SIG-M5 treated with dmso at 0.1 percent for 504 hours (cell line): ENCODE data around the gene PPFIA2.
A peak's percentile ranks its signal among the peaks of the same experiment; 100 is the strongest.

Source experiments
- DNase-seq: peaks from one replicate; lab custom pipeline; 2025; ENCODE audit not compliant: unreplicated experiment; lab: John Stamatoyannopoulos, UW

PPFIA2 gene

DNA sequence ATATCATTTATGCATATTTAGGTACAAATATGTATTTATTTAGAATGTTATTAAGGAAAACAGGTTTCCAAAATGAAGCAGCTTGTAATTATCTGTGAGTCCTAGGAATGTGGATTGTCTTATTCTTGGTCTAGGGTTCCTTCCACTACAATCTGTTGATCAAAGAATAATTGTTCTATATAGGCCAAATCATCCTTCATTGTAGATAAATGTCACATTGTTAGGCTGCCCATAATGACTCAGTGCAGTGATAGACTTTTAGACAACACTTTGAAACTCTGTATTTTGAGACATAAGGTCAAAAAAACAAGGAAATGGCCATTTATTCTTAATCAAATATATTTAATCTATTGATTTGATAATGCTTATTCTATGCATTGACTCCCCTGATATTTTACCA, 398.2 kb downstream of the PPFIA2 start:
- no peak for DNase-seq

DNA sequence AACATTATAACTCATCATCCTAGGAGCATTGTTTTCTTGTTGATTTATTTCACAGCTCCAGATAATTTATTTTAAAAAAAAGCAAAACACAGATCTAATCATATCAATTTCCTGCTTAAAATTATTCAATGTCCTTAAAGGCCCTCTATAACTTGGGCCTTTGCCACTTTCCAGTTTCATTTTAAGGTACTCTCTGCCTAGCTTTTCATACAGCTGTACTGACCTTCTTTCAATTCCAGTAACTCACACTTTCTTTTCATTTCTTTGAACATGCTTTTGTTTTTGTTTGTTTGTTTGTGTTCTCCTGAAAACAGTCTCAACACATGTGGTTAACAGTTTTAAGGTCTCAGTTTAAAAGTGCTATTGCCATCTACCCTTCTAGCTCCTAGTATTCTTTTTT, 399.4 kb downstream of the PPFIA2 start:
- DNase-seq, result no peak

DNA sequence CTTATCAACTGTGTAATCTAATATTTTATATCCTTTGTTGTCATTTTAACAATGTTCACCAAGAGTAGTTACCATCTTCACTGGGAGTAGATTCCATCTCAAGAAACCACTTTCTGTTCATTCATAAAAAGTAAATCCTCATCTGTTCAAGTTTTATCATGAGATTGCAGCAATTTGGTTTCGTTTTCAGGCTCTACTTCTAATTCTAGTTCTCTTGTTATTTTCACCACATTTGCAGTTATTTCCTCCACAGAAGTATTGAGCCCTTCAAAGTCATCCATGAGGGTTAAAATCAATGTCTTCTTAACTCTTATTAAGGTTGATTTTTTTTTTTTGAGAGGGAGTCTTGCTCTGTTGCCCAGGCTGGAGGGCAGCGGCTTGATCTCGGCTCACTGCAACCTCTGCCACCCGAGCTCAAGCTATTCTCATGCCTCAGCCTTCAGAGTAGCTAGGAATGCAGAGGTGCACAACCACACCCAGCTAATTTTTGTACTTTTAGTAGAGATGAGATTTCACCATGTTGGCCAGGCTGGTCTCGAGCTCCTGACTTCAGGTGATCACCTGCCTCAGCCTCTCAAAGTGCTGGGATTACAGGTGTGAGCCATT, 404.7 kb downstream of the PPFIA2 start:
- DNase-seq, result no peak

DNA sequence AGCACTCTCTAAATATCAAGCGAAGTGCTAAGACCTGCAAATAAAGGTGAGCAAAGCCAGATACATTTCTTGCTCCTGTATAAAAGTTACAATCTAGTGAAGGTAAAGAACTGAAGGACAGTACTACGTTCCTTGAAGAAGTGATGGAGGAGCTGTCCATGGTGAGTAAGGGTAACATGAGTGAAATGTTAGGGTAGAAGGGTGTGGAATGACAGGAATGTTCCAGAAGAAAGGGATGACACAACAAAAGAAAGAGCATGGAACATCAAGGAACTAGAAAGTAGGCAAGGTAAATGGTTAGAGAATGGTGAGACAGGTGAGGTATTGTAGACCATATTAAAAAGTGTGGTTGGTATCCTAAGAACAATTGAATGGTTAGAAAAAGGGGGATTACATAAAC, 408.8 kb downstream of the PPFIA2 start:
- no peak for DNase-seq

DNA sequence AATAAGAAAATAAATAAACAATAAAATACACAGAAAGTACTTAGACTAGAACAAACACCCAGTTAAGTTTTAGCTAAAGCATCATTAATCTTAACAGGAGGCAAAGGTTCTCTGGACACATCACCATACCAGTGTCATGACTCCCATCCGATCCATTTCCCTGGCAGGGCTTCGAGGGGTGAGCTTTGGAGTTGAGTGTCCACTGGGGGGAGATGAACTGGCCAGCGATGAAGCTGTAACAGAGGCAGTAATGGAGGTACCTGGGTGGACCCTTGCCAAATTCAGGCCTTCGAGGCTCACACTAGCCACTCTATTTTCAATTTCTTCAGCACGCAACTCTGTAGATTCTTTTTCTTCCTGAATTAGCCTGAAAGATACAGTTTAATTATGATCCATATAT, 411.7 kb downstream of the PPFIA2 start:
- DNase-seq, result no peak

DNA sequence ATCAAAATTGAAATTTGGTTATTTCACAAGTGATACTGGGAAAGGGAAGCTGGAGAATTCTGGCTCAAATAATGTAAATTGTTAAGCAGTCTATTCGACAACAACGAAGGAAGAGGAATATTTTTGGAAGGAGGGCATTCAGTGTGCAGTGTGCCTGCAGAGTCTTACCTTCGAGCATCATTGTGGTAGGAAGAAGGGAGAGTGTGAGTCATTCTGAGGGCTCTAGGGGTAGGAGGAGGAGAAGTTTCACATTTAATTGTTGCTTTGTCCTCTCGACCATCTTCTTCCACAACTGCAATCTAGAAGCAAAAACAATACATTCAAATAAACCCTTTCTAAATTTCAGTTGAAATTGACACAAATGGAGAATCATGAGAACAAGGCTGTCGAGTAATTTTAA, 418.2 kb downstream of the PPFIA2 start:
- no peak for DNase-seq

DNA sequence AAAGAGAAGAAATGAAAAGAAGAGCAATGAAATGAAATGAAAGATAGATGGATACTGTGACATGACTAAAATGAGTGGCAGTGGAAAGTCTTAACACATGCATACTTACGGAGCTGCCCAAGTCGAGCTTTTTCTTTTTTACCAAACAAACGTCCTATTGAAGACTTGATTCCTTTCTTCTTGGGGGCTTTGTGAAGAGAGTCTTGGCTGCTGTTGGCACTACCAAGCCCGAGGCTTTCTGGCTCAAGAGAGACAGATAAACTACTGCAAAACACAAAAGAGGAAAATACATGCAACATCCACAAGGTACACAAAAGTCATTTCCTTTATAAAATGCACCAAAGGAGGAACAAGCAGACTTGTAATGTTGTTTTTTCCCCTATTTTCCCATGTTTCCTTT, 420.1 kb downstream of the PPFIA2 start:
- DNase-seq, result no peak

DNA sequence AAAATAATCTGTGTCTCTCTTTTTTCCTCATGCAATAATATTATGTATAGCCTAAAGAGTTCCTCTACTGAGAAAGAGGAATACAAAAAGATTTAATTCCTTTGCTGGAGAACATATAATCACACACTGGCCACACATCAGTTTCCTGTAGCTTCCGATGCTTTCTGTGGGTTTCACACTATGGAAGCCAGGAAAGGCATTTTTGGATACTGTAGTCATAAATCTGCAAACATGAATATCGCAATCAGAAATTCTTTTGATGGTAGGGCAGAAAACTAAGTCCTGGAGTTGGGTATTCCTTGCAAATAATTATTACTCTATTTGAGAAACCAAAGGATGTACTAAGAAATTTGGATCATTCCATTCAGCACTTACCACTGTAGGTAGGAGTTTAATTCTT, 421.3 kb downstream of the PPFIA2 start:
- DNase-seq, result no peak

DNA sequence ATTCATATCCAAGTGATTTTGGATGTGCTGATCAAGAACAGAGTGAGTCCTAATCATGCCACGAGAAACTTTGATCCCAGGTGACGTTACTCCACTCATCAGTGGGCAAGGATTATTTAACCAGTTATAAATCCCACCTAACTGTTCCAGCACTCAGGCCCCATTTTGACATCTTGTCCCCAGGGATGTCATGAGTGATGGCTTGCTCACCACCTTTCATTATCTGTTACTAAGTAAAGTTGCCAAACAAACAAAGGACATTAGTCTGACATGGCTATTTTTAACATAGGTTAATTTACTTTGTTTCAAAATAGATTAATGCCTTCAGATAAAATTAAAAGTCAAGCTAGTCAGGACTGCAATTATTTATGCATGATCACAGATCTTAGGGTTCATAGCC, 425.3 kb downstream of the PPFIA2 start:
- no peak for DNase-seq

DNA sequence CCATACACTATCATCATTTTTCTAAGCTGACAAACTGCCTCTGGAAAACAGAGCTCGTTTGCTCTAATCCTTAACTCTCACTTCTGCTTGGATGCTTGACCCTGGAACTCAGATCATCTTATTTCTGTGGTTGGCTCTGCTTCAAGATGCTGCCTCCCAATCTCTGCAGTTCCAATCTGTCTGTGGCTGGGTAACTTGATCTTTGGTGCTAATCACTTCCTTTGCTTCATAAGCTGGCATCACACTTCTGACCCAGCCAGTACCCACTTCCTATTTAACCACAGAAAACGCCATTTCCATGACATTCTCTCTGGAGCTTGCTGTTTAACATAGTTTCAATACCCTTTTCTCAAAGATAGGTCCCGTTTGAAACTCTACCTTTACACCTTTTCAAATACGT, 427.1 kb downstream of the PPFIA2 start:
- no peak for DNase-seq

DNA sequence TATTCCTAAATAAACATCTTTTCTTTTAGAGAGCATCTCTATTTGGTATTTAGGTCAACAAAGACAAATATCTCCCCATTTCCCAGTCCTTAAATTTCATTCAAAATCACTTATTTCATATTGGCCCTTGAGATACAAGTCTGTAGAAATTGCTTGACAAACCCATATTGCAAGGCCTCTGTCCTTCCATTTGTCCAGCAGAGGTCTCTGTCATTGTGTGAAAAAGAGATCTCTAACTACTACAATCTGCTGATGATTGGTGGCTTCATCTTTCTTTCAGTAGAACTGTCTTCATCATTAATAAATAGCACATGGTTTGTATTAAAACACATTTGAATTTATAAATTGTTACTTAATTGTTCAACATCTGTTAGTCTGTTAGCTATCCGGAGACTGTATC, 428.7 kb downstream of the PPFIA2 start:
- no peak for DNase-seq

DNA sequence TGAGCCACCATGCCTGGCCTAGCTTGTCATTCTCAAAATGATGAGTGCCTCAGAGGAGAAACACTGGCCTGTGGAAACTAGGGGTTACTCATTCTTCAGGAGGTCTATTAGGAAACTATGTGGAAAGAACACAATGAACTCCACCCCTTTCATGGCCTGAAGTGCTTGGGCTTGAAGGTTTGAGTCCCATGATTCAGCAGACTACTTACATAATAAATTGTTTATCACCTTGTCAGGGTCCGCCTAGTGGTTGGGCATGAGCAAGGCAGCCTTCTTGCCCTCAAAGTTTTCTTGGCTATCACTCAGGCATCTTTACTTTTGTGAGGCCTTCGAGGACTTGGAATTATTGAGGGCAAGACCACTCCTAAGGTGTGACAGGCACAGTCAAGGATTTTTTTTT, 430.1 kb downstream of the PPFIA2 start:
- peak; percentile 28 for DNase-seq

DNA sequence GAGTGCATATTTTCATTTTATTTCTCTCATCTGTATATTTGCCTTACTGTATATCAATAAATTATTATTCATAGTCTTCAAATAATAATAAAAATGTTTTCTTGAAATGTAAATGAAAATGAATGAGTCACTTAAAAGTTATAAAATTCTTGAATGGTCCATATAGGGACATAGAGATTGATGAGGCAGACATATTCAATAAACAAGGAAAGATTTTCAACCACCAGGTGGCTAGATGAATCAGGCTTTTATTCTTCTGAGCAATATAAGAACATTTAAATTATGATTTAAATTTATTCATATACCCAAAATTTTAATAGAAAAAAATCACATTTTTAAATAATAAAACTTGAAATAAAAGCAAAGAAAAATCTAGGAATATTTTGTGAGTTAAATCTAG, 431.7 kb downstream of the PPFIA2 start:
- DNase-seq, result no peak

DNA sequence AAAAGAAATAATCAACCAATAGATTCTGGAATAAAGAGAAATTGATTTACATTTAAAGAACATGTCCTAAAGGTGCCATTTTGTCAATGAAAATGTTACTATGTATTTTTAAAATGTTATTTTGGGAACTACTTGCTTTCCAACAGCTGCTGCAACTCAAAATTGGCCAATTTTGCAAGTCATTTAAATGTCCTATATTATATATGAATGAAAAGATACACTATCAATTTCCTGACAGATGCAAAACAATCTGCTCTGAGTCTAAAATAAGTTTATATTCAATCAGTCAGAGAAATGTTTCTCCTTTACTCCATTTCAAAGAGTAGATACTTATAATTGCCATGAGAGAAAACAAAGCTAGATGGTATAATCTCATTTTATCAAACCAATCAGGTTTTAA, 434.1 kb downstream of the PPFIA2 start:
- no peak for DNase-seq

DNA sequence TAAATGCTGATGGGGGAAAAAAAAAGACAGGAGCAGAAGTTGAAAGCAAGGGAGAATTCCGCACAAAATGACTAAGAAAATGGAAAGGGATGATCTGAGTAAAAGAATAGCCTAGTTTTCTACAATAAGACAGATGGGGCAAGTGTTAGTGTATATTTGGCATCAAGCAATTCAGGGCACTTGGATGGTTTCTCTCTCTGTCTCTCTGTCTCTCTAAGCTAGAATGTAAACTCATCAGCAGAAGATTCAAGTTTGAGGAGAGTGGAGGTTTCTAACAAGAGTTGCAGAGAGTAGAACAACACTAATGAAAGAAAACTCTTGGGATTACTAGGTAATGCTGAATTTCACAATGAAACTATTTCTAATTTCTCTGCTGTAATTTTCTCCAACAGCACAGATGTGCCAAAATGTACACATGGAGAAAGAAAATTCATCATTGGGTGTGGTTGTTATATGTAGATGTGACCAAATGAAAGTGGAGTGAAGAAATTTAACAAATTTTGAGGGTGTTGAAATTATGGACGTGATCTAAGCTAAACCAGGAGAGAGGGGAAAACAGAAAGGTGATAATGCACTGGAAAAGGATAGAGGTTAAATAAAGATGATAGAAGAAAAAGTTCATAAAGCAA, 444.1 kb downstream of the PPFIA2 start:
- DNase-seq, result no peak

DNA sequence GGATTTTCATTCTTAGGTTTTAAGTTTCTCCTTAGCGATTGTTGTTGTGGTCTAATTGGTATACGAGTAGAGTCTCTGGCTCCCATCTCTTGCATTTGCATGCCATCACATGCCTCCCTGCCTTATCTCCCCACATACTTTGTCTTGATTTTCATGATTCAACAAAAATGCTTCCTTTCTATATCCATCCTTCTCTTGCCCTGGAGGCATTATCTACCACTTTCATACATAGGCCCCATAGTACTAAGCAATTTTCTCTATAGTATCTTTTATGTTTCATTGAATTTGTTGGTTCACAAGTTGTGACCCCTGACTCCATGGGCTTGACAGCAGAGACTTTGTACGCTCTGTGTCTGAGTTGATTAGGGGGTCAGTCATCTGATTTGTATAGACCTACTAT, 455.2 kb downstream of the PPFIA2 start:
- no peak for DNase-seq

DNA sequence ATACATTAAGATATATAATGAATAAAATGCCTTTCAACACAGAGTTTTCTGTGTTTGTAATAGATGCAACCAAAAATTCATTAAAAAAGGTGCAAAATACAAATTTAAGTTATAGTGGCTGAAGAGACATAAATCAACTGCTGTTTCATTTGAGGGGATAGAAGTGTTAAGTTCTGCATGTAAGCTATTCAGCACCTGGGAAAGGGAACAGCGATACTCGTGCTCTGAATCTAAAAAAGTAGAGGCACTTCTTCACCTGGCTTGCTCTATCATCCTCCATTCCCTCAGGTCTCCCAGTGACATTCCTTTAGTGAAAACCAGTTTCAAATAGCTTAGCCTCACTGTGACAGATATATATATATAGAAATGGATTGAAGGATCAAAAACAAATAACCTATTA, 458.7 kb downstream of the PPFIA2 start:
- DNase-seq, result no peak

DNA sequence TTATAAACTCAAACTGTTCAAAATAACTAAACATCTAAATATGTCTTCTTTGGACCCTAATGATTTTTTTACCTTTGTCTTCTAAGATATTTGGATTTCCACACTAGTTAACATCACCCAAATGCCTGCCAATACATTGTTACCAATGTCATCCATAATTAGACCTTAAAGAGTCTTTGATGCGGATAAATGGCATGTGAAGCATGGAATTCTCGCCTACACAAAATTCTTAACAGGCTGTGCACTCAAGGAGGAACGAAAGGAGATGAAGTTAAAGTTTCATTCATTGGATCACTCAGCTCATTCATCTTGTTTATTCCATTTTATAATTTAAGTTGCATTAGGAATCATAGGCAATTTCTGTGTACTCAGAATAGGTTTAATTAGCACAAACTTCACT, 461.5 kb downstream of the PPFIA2 start:
- DNase-seq, result no peak

DNA sequence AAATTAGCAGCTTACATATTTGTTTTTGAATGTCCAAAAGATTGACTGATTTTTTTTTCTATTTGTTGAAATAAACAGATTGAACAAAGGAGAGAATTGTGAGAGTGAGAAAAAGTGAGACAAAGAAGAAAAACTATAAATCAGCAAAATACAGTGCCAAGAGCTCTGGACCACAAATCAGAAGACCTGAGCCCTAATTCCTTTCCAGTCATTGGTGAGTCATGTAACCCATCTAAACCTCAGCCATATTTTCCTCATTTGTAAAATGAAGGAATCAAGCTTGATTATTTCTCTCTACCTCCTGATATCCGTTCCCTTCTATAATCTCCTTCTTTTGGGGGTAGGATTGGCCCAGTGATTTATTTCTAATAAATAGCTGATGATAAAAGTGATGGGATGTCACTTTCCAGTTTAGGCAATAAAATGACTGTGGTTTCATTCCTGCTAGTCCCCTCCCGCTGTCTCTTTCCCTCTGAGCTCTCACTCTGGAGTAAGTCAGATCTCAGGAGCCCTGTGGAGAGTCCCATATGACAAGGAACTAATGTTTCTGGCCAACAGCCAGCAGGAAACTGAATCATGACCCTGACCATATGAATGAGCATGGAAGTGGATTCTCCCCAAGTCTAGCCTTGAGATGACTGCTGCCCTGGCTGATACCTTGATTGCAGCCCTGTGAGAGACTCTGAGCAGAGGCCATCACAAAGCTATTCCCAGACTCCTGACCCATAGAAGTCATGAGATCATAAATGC, 462.4 kb downstream of the PPFIA2 start:
- no peak for DNase-seq

DNA sequence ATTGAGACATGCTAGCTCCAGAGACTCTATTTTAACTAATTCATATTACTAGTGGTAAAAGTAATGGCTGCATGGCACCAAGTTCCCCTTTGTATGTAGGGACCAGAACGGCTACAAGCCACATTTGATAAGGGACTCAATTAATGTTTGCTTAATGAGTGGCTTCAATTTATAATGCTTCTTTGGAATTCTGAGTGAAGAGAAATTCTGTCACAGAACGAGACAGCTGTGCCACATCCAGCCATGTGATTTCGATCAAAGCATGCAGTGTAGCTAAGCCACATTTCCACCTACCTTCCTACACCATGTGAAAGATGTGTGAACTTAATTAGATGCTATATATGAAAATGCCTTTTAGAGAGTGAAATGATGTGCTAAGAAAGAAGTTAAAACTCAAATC, 463.9 kb downstream of the PPFIA2 start:
- no peak for DNase-seq

DNA sequence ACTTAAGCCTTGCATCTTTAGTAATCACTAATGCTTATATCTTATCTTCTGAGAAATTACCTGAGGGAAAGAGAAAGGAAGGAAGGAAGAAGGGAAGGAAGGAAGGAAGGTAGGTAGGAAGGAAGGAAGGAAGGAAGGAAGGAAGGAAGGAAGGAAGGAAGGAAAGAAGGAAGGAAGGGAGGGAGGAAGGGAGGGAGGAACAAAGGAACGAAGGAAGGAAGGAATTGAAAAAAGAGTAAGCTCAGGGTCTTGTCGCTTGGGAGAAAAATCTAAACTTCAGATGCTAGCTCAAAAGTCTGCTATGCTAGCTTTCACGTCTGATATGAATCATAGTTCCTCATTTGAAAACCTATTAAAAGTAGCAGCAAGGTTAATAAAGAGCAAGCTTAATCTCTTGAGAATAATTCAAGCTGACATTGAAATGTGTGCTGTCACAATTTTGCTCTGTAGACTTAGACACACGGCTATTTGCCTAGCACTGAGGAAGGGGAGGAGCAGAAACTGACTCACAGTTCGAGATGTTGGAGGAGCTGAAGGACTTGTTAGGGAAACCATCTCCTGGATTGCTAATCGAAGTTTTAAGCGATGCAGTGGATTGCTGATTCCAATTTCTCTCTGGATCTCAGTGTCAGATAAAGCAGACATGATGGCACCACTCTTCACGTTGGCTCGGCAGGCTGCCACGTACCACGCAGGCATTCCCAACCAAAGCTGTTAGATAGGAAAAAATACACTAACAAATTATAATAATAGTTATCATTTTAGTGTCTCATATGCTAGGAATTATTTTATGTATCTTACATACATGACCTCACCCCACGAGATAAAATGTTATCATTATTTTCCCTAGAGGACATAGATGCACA, 464.6 kb downstream of the PPFIA2 start:
- DNase-seq, result no peak

DNA sequence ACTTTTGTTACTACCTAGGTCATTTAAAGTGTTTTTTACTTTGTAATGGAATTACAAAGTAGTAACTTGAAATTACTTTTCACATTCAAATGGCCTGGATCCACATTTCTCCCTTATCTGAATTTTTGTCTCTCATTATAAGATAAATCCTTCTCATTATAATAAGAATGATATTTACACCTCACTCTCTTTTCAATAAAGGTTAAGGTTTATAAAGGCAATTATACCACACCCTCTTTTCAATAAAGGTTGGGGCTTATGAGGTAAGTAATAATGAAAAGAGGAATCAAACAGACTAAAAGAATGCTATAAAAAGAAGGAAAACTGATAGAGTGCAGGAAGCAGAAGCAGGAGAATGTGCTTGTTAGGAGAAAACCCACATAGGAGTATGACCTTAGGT, 470.5 kb downstream of the PPFIA2 start:
- no peak for DNase-seq
